ENCODE measurements around the gene GRIA1.

The GRIA1 gene

DNA sequence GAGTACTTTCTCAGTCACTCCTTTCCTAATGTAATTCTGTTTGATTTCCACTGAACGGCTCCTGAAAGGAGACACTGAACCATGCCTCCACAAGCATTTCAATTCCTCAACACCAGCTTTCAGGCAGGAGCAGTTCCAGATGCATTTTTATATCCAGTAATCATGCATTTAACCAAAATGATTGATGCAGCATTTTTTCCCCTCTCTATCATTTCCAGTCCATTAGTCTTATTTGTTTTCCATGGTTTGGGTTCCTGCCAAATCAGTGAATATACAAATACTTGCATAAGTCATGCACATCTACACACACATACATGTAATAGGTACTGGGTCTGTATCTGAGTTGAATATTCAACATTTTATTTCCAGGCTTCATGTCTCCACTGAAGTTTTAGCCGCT lies 122.7 kb downstream of the GRIA1 start:
- DNase-seq (ENCODE audit: low read depth): no peak

DNA sequence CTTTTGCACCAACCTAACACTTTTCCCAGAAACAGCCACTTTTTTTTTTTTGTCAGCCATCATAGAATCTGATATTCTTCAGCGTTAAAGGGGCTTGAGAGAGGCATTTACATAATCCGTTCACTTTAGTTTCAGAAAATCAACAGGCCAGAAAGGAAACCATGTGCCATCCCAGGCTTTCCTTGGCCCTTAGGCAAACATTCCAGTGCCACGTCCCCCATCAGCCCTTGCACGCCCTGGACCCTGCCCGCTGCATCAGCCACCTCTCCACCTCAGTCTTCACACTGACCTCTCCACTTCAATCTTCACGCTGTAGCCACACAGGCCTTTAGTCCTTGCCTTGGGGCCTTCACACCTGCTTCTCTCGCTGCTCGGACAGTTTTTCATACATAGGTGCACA lies 123.2 kb downstream of the GRIA1 start:
- DNase-seq (ENCODE audit: low read depth): no peak

DNA sequence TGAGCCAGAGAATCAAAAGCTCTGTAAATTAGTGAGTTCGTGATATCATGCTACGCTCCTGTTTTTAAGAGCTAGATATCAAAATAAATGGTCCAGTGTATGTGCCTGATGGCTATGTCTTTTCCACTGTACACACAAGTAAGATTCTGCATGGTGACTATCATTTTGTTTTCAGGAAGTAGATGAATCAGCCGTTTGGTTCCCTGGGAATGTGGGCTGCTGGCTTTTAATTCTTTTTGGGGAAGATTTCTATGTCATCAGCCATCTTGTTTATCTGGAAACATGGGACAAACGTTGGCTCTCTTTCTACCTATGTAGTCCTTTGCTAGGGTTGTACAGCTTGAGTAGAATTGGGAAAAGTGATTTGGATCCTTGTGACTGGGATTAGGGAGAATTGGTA lies 126.7 kb downstream of the GRIA1 start:
- no peak for DNase-seq (ENCODE audit: low read depth)

DNA sequence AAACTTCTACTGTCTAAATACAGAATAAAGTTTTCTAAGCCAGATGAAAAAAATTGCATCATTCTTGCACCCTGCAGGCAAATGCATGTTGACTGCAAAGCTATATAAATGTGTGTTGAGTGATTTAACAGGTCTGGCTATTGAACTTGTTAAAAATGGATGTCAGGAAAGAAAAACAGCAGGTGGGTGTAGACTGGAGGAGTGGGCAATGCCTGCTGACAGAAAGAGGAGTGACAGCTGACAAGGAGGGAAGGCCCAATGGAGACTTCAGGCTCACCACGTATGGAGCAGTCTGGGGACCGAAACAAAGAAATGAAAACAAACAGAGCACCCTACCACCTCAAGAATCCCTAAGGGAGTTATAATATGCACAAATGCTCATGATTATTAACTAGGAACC lies 127.8 kb downstream of the GRIA1 start:
- no peak for DNase-seq (ENCODE audit: low read depth)

DNA sequence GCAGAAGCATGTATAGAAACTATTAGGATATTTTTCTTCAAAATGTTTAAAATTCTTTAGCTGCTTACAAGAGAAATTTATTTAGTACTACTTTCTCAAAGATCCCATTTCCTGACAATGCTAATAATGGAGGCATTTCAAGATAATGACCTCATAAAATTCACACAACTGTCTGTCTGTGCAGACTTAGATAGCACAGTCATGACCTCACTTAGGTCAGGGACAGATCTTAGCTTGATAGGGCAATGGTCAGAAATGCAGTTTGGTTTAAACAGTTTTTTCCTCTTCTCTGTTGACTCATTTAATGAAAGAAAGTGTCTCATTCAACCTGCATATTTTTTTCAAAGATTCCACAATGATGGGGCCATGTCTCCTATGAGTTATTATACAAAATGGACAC lies 128.4 kb downstream of the GRIA1 start:
- DNase-seq (ENCODE audit: low read depth): no peak

DNA sequence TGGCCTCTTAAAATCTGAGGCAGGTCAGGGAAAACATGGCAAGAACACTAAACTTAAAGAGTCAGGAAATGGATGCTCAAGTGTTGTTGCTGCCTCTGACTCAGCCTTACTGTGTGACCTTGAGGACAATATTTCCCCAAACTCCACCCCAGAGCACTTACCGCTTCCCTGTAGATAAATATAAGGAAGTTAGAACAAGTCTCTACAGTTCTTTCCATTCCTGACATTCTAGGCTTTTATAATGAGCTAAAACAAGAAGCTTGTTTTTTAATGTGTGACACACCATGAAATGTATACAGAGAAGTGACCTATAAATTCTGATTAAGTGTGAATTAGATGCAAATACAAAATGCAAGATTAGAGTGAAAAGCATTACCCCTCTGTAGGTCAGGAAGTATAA lies 129.3 kb downstream of the GRIA1 start:
- DNase-seq (ENCODE audit: low read depth): no peak

DNA sequence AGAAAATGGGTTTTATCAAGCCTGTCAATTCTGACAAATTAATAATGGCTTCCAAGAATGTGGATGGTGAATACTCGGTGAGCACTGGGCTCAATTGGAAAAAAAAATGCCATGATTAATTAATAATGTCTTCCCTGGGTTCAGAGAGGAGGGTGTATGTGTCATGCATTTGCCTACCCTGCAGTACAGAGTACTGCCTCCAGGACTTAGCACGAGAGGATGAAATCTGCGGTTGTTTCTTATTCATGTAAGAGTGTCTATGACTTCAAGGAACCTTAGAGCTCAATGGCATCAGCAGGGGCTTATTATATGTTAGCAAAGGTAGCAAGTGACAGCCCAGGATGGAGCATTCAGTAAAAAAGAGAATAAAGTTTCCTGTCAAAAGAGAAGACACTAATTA lies 132.7 kb downstream of the GRIA1 start:
- DNase-seq (ENCODE audit: low read depth): no peak

DNA sequence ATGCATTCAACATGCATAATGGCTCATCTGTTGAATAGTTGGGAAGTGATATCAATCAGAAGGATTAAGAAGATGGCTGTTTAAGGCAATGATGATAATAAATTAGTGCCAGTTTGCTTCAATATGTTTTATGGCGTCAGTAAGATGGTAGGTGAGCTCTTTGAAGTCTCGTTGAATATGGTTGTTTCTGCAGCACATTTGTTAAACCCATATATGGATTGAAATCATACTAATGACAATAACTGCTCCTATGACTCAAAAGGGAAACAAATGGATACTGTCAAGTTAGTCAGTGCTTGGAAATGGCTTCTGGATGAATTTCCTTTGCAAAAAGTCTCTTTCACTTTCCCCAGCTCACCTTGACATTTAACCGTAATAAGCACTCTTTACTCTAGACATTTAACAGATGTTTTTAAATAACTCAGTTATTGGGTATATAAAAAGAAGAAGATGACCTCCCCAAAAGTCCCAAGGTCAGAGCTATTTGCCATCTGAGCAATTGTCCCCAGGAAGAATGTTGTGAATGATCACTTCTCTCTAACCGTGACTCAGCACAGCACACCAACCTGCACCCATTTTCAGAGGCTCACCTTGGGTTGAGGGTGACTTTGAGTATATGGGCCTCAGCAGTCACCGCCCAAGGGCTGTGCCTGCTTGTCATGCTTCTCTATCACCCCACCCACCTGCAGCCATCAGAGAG lies 133.4 kb downstream of the GRIA1 start:
- DNase-seq (ENCODE audit: low read depth): no peak

DNA sequence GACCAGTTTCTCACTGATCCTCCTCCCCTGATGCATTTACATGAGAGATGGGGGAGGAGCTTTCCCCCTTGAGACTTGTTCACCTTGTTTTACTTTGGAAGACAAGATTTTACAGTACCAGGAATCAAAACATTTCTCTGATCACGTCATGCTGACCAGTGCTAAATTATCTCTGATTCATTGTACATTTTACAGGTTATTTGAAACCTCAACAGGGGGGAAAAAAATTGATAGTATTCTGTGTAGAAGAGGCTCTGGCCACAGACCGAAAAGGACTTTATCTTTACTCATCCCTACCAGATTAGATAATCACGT lies 133.9 kb downstream of the GRIA1 start:
- DNase-seq (ENCODE audit: low read depth): no peak

DNA sequence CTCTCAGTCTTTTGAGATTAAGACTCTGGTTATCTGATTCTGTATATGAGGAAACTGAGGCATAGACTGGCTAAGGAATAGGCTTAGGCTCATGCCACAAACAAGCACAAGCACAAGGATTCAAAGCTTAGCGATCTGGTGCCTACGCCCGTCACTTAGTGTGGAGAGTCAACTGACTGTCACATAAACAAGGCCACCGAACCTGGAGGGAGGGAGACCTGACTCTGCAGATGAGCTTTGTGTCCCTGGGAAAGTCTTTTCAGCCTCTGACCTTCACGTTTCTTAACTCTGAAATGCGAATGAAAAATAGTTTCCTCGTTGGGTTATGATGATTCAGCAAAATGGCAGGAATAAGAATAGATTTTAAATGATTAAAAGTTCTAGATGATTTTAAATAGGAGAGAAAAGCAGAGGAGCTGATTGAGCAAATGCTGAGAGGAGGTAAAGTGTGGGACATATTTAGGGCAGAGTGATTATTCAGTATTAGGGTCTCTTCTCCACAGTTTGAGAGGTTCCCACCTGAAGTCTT lies 135.4 kb downstream of the GRIA1 start:
- DNase-seq (ENCODE audit: low read depth): no peak

DNA sequence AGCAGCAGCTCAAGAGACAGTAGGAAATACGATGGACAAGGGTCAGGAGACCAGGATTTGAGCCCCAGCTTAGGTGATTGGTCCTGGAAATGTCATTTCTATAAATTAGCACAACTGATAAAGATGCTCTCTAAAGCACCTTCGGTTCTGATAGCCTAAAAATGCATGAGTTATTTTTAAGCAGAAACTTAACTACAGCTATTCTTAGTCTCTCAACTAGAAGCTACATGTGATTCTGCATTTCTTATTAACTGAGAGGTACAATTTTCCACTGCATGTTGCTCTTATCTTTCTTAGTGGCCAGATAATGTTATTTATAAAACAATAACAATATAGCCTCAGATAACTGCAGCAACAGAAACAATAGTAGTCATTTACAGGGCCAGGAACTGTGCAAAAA lies 136.4 kb downstream of the GRIA1 start:
- DNase-seq (ENCODE audit: low read depth): no peak

DNA sequence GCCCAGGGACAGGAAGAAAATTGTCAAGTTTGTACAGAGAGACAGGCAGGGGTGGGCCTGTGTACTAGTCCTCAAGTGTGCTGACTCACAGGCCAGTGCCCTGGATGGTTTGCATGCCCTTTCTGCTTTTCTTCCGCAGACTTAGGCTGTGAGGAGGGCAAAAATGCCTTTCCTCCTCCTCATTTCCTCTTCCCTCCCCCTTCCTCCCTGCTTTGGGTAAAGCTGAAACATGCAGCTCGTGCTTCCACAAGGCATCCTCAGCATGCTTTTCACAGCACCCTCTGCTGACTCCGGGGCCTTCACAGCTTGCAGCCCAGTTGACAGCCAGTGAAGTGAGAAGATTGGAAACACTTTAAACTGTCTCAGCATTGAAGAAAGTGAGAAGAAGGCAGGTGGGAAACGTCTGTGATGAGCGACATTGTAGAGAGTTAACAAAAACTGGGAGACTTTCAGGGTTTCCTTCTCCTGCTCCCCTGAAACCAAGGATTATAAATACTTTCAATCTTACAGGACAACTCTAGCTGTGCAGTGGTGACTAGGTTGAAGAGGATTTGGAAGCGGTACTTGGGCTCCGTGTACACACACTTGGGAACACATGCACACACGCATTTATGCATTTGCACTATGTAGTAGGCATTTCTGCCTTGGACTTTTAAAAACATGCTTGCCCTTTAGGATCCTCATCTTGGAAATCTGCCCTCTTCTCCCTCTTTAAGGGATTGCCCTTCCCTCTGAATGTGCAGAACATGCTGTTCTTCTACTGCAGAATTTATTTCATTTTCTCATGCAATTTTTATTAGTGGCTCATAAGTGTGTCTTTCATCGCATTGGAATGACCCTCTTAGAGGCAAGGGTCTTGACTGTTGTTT lies 138.8 kb downstream of the GRIA1 start:
- no peak for DNase-seq (ENCODE audit: low read depth)

DNA sequence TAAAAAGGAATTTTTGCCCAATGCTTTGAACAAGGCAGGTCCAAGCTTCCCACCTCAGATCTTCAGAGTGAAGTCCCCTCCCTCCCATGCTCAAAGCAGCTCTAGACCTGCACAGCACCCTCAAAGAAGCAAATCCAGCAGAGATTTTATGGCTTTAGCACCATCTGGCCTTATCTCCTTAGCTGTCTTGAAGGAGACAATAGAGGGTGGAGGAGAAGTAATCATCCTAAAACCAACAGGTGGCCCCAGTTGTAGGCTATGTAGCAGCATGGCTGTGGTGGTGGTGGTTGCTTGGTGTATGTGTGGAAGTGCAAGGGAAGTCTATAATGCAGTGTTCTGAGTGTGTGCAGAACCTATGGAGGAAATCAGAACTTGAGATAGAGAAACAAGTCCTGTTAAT lies 140.1 kb downstream of the GRIA1 start:
- no peak for DNase-seq (ENCODE audit: low read depth)

DNA sequence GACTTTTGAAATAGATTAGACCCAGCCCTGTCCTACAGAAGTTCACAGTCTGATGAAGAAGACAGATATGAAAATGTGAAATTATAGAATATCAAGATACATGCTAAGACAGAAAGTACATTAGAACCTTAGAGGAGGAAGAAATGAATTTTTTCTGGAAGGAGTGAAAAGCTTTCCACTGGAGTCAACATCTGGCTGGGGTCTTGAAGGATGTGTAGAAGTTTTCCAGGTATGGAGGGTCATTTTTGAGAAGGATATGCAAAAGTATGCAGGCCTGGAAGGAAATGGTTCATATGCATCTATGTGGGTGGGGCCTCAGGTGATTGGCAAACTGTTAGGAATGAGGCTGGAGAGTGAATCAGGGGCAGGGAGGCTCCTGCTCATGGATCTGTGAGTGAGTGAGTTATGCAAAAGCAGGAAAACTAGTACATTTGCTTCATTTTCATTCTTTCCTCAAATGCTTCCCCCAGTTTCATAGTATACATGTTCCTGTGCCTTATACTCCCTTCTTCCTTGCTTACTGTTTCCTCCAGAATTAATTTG lies 142.3 kb downstream of the GRIA1 start:
- no peak for DNase-seq (ENCODE audit: low read depth)

DNA sequence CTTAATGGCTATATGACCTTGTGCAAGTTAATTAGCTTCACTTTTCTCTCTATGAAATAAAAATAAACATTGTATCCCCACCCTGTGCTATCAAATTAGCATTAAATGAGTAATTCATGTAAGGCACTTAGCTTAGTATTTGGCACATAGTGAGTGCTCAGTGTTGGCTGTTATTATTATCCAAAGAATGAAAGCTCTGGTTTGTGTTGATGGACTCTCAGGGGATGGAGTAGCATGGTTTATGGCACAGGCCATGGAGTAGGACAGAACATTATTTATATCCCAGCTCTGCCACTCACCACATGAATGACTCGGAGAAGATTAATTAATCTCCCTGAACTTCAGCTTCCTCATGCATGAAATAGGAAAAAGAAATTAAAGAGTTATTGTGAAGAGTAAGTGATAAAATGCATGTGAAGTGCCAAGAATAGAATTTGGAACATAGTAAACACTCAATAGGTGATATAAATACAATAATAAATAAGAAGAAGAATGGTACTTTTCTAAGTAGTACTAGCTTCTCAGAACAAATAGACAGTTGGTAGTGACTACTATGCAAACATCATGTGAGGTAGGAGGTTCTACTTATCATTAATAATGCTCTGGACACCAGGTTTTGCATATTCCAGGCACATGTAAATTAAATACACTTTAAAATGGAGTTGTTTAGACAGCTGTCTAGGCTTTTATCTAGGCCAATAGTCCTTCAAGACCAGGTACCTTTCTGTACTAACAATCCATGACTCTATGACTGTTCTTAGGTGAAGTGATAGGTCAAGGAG lies 146.4 kb downstream of the GRIA1 start:
- no peak for DNase-seq (ENCODE audit: low read depth)

DNA sequence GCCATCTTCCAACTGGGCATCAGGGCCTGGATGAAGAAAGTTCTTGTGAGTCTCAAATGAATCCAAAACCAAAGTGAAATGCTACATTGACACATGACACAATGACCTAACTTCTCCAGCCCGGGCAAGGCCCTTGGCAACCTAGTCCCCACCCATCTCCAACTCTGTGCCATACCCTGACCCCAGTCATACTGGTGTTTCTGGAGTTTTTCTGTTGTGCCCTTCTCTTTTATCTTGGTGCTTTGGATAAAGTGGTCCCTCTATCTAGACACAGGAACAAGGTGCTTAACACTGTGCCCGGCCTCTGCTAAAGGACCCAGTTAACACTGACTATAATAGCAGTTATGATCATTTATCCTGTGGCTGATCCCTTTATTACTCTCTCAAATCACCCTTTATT lies 149.8 kb downstream of the GRIA1 start:
- DNase-seq (ENCODE audit: low read depth): no peak

DNA sequence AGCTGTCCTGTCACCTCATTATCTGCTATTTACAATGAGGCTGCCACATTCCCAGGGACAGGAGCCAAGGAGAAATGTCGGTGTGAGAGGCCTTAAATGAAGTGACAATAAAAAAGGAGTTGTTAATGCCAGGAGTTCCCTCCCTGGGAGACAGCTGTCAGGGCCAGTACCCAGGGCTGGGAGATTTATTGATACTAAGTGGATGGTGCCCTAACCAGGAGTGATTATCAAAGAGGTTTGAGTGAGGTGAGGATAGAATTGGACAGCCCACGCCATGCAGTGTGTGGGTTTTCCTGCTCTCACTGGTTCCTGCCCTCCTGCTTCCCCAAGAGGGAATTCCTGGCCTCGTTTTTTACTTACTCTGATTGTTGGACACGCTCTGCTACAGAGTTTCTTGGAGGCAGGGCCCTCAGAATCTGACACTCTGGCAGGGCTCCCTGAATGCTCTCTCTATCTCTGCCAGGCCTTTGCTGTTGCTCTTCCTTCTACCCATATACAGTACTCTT lies 150.8 kb downstream of the GRIA1 start:
- DNase-seq (ENCODE audit: low read depth): no peak

DNA sequence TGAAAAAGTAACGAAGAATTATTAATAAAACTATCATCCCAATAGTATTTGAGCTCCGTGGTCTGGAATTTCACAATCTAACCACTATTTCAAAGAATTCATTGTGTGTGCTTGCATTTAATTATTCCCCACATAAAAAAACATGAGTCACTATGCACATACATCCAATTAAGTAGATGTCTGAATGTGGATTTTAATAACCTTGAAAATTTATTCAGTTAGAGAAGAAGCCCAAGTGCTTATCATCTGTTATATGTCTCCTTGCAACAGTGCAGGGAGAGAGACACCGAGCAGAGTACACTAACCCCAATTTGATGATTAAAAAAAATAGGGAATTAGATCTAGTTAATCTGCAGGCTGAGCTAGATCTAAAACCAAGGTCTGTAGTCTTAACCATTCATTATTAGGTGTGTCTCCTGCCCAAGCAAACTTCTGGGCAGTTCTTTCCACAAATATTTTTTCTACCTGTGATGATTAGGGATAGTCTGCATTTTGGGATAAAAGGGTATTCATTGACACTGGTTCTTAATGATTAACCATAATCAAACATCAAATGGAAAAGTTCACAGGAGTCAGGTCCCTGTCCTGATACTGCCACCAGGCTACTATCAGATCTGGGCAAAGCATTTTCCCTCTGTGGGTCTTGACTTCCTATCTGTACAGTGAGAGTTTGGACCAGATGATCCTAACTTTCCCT lies 164.2 kb downstream of the GRIA1 start:
- DNase-seq (ENCODE audit: low read depth): no peak

DNA sequence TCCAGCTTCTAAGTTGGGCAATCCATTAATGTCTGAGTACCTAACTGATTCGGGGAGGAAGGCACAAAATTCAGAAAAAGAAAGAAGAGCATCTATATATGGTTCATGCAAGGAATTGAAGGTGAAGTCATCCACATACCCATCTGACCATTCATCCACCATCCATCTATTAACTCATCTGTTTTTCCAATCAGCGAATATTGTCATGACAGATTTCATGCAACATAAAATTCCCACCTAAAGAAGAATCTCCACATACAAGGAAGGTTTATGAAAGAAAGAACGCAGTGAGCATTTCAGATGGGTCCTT lies 164.7 kb downstream of the GRIA1 start:
- no peak for DNase-seq (ENCODE audit: low read depth)

DNA sequence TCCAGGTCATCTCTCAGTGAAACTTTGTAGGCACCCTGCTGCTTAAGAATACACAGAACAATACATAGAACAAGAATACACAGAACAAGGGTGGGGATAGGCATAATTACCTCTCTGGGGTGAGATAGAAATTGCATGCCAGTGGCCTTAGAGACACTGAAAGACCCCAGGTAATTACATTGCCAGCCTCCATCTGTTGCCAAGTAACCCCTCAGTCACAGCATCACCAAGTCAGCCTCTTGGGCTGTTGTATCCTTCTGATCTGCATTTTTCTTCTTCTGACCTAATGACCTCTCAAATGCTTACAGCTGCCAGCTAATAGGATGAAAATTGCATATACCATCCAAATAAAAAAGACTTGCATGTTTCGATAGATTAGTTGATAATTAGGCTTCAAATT lies 167.7 kb downstream of the GRIA1 start:
- DNase-seq (ENCODE audit: low read depth): no peak

DNA sequence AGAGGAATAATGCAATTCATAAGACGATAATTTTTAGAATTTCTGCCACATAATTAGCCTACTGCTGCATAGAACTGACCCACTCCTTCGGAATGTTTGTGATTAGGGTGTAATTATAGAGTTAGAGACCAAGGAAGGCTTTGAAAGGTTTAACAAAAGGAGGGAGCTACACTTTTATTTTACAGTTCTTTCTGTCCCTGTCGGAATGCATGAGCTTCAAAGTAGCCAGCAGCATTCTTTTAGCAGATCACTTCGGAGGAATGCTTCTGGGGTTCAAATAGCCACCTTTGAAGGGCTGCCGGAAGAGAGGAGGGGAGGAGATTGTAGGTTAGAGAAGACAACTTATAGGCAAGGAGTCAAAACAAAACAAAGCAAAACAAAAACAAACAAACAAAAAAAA lies 168.1 kb downstream of the GRIA1 start:
- DNase-seq (ENCODE audit: low read depth): no peak
